NCI-H2107 treated with DMSO at 0.1 percent for 48 hours (cell line): Measurements from ENCODE around the gene TIMM22.
"Not testable (repeated sequence)": the region's sequence is repeated elsewhere in the genome, so short reads cannot be mapped to it uniquely, and the experiment has no call there.

Experiments used
- DNase-seq: peaks from one replicate; lab custom pipeline; 2025; ENCODE audit not compliant: unreplicated experiment; lab: John Stamatoyannopoulos, UW

TIMM22 gene

GRCh38 chr17:971861-972260 lies 25.1 kb upstream of the TIMM22 start:
- not testable (repeated sequence) for DNase-seq

- DNase-seq, result no peak
Measured at GRCh38 chr17:973053-973452, 23.9 kb upstream of the TIMM22 start.

GRCh38 chr17:974778-975177 lies 22.2 kb upstream of the TIMM22 start:
- DNase-seq, result not testable (repeated sequence)

- DNase-seq, result no peak
Measured at GRCh38 chr17:975371-975915, 21.5 kb upstream of the TIMM22 start.

DNA sequence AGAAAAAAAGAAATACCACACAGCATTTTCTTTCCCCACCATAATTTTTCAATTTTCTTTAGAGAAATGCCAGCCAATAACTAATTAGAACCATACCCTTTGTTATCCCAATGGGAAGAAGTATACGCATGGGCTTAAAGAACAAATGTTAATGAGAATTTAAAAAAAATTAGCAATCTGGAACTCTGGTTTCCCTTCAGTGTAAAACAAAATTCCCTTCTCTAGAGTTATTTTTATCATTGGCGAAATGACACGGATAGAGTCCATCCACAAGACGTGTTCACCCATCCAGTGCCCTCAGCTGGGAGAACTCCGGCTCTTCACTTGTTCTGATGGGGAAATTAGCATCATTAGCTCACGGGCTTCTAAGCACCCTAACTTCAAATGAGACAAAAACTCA lies 20.6 kb upstream of the TIMM22 start:
- DNase-seq, result no peak

GRCh38 chr17:977166-977565 lies 19.8 kb upstream of the TIMM22 start:
- DNase-seq, result no peak

GRCh38 chr17:978103-979093 lies 18.5 kb upstream of the TIMM22 start:
- no peak for DNase-seq

DNA sequence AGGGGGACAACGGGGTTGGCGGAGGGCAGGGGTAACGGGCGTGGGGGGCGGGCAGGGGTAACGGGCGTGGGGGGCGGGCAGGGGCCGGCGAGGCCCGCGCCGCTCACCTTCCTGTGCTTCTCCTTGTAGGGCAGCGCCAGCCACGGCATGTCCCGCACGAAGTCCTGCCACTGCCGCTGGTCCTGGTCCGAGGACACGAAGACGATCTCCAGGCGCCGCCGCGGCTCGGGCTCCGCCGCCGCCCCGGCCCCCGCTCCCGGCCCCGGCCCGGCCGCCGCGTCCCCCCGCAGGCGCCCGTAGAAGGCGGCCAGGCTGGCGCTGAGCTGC lies 17.8 kb upstream of the TIMM22 start:
- DNase-seq, result no peak

DNA sequence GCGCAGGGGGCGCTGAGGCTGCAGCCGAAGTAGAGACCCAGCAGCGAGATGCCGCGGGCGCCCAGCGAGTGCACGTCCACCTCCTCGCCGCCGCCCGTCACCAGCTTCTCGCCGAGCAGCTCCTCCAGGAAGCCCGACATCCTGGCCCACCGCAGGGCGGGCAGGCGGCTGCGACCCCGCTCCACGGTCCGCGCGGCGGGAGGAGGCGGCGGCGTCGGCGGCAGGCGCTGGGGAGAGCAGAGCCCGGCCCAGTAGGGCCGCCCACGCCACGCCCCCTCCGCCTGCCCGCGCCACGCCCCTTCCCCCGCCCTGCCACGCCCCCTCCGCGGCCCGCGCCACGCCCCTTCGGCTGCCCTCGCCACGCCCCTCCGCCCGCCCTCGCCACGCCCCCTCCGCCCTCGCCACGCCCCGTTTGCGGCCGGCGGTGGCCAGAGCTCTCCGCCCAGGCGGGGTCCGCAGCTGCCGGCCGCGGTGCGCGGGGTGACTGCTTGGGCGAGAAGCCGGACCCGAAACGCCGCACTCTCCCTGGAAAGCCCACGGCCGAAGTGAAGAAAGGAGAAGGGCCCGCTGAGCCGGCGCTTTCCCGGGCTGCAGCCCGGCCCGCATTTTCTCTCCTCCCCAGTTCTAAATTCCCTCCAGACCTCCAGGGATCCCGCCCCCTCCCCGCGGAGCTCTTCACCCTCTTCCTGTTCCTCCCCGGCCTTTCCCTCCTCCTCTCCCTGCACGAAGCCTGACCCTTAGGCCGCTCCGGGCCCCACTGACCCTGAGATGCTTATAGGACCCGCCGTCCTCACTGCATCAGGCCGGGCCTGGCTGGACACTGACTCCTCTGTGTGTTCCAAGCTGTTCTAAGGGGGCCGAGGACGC lies 17.2 kb upstream of the TIMM22 start, which contains the start of gene NXN:
TSS of gene NXN (minus strand) at position 238 of the 867 bp plus-strand sequence.
- peak; percentile 11 for DNase-seq

- peak; percentile 43 for DNase-seq
Measured at GRCh38 chr17:980406-981291, 16.3 kb upstream of the TIMM22 start.

DNA sequence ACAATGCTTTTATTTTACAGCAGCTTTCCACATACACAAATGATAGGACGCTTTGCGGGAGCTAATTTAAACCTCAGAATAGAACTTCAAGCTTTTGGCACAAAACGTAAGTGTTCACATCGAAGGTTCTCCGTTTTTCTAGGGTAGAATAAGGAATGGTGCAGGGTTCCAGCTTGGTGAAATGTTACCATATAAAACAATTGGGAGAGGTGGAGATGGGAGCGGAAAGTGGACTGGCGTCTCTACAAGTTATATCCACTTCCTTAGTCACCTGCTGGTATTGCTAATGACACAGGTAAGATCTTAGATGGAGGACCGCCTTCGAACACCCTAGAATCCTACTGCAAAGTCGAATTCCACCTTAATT lies 15.7 kb upstream of the TIMM22 start:
- no peak for DNase-seq

DNA sequence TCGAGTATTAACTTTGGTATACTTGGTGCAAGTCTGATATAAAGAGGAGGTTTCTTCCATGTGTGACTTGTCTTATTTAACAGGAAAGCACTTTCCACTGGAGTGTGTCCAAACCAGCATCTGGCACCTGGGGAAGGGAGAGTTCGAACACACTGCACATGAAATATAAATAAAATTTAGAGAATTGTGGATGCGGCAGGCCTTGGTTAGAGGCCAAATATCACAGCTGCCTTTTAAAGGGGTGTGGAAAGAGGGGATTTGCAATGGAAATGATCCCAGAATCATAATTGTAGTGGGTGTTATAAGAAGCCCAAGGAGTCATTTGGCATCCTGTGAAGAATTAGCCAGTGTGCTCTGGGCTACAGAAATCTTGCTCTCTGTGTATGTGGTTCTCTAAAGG lies 13.0 kb upstream of the TIMM22 start:
- no peak for DNase-seq

DNA sequence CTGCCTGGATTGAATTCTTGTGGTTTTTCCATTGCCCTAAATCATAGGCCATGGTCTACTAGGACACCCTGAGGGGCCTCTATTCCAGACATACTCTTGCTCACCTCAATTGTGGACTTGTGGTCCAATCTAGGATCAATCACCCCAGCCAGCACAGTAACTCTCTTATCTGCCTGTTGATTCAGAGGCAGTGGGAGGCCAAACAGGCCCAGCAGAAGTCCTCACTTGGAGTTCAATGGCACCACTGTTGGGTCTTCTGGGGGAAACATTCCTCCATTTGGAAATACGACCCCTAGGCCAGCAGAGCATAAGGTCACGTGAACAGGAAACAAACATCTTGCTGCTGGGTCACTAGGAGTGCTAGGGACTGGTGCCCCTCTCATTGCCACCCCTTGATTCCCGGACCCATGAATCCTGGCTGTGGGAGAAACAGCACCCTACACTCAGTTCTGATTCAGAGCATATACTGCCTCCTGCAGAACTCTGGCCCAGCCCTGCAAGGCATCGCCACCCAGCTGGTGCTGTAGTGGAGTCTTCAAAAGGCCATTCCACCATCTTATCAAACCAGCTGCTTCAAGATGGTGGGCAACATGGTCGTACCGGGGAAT lies 10.5 kb upstream of the TIMM22 start:
- no peak for DNase-seq

DNA sequence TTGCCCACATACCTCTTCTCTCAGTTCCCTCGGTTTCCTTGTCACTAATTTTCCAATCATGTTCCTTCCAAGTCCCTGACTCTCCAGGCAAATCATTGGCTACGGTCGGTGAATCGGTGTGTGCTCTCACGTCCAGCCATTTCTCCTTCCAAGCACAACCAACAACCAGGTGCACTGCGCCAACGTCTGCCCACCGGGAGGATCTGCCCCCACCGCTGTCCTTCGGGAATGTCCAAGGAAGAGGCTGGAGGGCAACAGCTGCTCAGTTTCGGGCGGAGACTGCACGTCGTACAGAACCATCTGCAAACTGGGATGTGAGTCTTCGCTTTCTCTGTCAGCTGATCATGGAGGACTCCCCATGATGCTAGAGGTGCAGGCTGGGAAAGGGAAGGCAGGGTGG lies 9.0 kb upstream of the TIMM22 start:
- DNase-seq, result no peak

DNA sequence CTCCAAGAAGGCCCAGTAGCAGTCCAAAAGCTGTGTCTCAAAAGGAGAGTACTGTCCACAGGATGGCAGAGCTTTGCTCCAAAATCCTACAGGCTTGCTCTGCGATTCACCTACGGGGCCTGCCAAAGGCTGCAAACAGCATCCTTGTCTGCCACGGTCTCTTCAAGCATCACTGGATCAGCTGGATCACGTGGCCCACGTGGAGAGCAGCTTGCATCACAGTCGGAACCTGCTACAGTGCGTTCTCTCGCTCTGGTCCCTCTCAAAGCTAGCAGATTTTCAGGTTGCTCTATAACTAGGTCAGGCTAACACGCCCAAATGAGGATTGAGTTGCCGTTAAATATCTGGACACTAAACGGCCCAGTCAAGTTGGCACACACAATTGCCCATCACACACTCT lies 8.4 kb upstream of the TIMM22 start:
- DNase-seq, result no peak

DNA sequence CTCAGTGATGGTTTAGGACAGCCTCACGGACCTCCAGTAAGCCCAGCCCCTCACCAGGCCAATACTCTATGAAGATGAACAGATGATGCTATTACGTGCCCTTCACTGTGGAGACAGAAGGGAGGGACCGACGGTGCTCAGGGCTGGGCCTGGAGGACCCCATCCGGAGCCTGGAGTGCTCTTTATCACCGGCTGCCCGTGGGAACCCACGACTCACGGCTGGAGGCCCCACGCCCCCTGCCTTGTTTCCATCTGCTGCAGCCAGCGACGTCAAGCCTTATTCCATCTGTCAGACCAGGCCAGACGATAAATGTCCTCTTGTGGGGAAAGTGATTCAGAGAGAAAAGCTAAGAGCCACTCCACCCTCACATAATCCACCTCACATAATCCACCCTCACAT lies 4.0 kb upstream of the TIMM22 start:
- DNase-seq, result no peak

GRCh38 chr17:995324-995723 lies 1.6 kb upstream of the TIMM22 start:
- DNase-seq, result not testable (repeated sequence)

DNA sequence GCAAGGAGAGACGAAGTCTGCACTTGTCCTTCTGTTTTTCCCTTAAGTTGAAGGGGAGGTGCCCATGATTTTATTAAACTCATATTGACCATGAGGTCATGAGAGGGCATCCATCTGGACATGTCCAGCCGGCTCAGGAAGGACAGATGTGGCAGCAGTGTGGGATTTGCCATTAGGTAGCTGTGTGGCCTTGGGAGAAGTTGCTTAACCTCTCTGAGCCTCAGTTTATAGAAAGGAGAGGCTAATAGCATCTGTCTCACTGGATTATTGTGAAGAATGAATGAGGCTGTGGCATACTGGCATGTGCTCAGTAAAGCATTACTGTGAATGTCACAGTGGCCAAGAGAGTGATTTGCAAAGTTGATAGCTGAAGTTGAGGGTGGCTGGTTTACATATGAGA lies 1.2 kb downstream of the TIMM22 start:
- DNase-seq, result no peak

- DNase-seq, result no peak
Measured at GRCh38 chr17:1000597-1001461, 3.9 kb downstream of the TIMM22 start.
